AG10803 (cell line): ENCODE data around the gene MUC13.

Experiments
- DNase-seq: peaks from one replicate; pipeline ENCODE4 v3.0.0; 2010; ENCODE audit warnings: low read depth
- H3K4me3 ChIP-seq: 2 replicates; pipeline ENCODE4 v1.5.1; 2011; ENCODE audit warnings: mild to moderate bottlenecking, low read length, control low read depth
- TF ChIP-seq, protein P1 (sequence below): conservative IDR thresholded peaks from 2 replicates; pipeline ENCODE4 v1.5.1; 2011; ENCODE audit warnings: mild to moderate bottlenecking, low read length, control low read depth, inconsistent platforms

MUC13 gene

DNA sequence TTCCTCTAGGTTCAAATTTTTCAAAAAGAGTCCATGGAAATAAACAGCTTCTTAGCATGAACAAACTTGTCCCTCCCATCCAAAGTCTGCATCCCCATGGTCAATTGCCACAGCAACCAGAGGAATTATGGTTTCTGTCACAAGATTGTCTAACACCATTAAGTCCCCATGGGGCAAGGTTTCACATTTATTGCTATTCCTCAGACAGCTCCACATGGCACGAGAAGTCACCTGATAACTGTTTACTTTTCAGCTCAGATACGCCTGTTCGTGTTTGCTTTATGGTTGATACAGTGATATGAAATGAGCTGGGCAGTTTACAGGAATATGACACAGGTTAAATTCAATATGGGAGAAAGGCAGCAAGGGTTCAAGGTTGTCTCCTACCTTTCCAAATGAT is 37.9 kb upstream of the MUC13 start:
- H3K4me3 ChIP-seq = no peak overlapping the region
- TF ChIP-seq, protein P1, sequence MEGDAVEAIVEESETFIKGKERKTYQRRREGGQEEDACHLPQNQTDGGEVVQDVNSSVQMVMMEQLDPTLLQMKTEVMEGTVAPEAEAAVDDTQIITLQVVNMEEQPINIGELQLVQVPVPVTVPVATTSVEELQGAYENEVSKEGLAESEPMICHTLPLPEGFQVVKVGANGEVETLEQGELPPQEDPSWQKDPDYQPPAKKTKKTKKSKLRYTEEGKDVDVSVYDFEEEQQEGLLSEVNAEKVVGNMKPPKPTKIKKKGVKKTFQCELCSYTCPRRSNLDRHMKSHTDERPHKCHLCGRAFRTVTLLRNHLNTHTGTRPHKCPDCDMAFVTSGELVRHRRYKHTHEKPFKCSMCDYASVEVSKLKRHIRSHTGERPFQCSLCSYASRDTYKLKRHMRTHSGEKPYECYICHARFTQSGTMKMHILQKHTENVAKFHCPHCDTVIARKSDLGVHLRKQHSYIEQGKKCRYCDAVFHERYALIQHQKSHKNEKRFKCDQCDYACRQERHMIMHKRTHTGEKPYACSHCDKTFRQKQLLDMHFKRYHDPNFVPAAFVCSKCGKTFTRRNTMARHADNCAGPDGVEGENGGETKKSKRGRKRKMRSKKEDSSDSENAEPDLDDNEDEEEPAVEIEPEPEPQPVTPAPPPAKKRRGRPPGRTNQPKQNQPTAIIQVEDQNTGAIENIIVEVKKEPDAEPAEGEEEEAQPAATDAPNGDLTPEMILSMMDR = no peak
- no peak for DNase-seq

DNA sequence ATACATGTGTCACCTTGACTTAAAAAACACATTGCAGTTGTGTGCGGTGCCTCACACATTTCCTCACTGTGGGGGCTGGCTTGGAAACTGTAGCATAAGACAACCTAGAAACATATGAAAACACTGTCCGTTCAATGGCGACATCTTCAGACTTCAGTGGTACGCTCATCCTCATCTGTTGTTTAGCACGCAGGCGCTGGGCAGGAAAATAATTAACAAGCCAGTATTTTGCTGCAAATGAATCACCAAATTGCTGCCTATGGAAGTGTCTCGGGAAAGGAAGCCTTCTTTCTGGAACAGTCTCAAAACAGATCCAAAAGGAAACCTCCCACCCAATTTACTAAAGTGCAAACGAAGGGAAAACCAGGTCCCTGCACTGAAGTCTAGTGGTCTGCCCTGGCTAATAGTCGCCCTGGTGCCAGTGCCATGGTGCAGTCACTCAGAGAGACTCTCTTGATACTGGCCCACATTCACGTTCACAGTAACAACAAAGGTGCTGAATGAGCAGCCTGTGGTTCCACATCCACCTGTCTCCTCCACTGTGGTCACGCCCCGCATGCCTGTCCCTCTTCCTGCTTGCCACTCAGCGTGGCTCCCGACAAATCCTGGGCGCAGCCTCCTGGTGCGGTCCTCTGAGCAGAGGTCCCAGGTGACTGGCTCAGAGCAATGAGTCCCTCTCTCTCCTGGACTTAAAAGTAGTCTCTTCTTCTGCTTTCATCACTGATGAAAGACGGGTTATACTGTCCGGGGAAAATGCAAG is 35.6 kb upstream of the MUC13 start:
- TF ChIP-seq, protein P1 = no peak
- no peak for DNase-seq
- no peak overlapping the region for H3K4me3 ChIP-seq

DNA sequence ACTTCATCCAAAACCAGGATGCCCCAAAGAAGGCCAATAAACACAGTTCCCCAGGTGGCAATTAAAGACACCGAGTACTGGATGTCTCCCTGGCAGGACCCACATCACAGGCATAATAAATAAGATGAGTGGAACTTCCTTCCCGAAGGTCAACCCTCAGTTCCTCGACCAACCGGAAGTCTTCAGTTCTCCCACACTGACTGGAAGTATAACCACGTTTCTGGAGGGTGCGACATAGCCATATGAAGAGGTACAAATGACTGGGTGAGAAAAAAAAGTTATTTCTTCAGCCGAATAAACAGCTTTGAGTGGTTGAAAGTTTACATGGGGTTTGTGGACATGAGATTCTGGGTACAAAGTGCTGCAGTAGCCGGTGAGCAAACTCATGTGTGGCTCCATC is 34.6 kb upstream of the MUC13 start:
- no peak for DNase-seq
- TF ChIP-seq, protein P1 = no peak
- no peak overlapping the region for H3K4me3 ChIP-seq

DNA sequence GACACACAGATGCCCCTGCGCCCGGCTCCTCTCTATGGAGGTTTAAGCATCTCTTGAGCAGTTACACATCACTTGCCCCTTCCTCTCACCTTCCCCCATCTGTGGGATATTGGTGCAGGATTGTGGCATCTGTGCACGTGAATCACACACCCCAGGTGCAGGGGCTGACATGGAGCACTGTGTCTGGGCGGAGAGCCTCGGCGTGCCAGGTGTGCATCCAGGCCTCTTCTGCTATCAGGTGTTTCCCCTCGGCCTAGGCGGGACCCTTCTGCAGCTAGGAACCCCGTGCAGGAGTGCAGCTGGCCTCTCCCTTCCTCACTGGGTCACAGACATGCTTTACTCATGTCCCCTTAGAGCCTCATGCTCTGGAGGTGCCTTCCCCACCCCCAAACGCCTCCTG is 33.4 kb upstream of the MUC13 start:
- DNase-seq = no peak
- TF ChIP-seq, protein P1 = no peak
- H3K4me3 ChIP-seq = no peak overlapping the region

DNA sequence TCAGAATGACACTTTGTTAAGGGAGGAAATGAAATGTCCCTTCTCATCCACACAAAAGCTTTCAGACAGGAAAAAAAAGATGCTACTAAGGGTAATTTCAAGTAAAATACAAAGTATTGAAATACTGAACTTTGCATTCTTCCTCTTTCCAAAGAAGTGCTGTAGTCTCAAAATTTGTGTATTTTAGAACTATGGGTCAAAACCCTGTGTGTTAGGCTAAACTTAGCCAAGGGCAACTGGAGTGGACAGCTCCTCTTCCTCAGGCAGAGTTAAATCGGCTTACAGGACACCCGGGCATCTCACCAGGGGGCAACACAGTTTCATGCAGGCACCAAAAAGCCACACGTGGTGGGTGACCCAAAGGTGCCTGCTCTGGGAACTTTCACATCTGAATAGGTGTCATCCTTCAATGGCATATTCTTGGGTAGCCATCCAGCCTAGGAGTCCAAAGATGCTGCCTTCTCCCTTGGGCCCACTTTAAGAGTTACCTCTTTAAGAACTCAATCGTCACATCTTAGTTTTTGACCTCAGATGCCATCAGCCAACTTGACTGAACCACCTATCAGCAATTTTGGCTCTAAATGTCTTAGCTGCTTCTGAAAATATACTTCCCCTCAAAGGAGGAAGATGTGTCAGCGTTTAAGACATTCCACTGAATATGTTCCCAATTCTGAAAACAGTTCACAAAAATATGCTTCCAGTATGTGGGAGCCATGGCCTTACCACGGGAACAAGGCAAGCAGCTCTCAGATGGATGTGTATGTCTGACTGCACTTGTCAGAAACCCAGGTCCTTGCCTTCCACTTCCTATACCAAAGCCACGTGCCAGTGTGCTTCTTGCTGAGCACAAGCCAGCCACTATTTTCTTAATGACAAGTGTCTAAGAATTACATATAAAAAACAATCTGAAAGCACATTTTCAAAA is 32.2 kb upstream of the MUC13 start:
- TF ChIP-seq, protein P1 = no peak
- no peak for DNase-seq
- no peak overlapping the region for H3K4me3 ChIP-seq

DNA sequence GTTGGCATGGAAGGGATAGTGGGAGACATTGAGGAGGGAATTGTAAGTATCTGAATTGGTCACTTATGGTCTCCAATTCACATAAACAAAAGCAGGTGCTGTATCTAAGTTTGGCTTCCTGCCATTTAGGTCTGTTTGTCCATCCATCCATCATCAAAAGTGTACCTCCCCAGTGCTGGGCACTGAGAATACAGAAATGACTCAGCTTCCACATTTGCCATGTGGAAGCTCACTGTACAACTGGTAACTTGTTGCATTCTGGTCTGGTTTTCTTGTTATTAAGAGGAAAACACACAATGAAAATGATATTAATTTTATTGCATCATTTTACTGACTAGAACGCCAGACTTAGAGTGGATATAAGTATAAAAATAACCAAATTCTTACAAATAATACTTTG is 30.9 kb upstream of the MUC13 start:
- TF ChIP-seq, protein P1 = no peak
- no peak overlapping the region for H3K4me3 ChIP-seq
- DNase-seq = no peak
